ENCODE data around the gene TMPRSS11D. TPM values are rescaled to one million over a fixed set of nuclear protein-coding genes. Genes with fewer than 3 reads are reported as not detected.

TMPRSS11D gene
- polyA plus RNA-seq, 1 donor from 2014 or later = not detected

GRCh38 chr4:67874986-67875385 is 8.8 kb downstream of the TMPRSS11D start:
- no peak for TF ChIP-seq TAF1 (IDR thresholded peaks at IDR 0.05; ENCODE audit: low read depth)
- Histone ChIP-seq H3K27me3 (ENCODE audit: insufficient read depth, low read depth, low read length) (no peaks in the 10 kb centered on the region), H3K79me2 (replicated peaks; ENCODE audit: insufficient read depth, low read length) (no peaks in the 10 kb centered on the region)

GRCh38 chr4:67873116-67873515 is 10.7 kb downstream of the TMPRSS11D start:
- Histone ChIP-seq H3K36me3 (ENCODE audit: insufficient read depth, low read length) (no peaks in the 10 kb centered on the region), H3F3A (ENCODE audit: insufficient read depth, low read length, poor library complexity, severe bottlenecking) (no peaks in the 10 kb centered on the region), H3K4me2 (ENCODE audit: low read length) (no peak overlapping the region), H4K20me1 (ENCODE audit: insufficient read depth) (no peaks in the 10 kb centered on the region), H3K9ac (ENCODE audit: low read length) (no peak overlapping the region), H3K27ac (ENCODE audit: low read length) (no peak overlapping the region), H3K4me3 (ENCODE audit: low read length) (no peak overlapping the region), H3K79me2 (replicated peaks; ENCODE audit: insufficient read depth, low read length) (no peaks in the 10 kb centered on the region), H3K9me3 (ENCODE audit: low read length) (no peaks in the 10 kb centered on the region), H3K9me2 (ENCODE audit: insufficient read depth, low read length) (no peaks in the 10 kb centered on the region), H2AFZ (ENCODE audit: low read depth, low read length) (no peak overlapping the region), H3K27me3 (ENCODE audit: insufficient read depth, low read depth, low read length) (no peaks in the 10 kb centered on the region)
- no peak for TF ChIP-seq SMC3 (conservative IDR thresholded peaks at IDR 0.05; ENCODE audit: poor library complexity)
- no peak for TF ChIP-seq POLR2AphosphoS5 (IDR thresholded peaks at IDR 0.05)
- TF ChIP-seq EP300 (conservative IDR thresholded peaks at IDR 0.05; ENCODE audit: poor library complexity, severe bottlenecking) = no peak
- TF ChIP-seq EZH2 (IDR thresholded peaks at IDR 0.05; ENCODE audit: borderline replicate concordance, insufficient read depth, low read length, poor library complexity, severe bottlenecking) = no peak
- TF ChIP-seq TAF1 (IDR thresholded peaks at IDR 0.05; ENCODE audit: low read depth) = no peak
- TF ChIP-seq MXI1 (conservative IDR thresholded peaks at IDR 0.05; ENCODE audit: poor library complexity, severe bottlenecking) = no peak
- no peak for TF ChIP-seq RAD21 (conservative IDR thresholded peaks at IDR 0.05)

More at GRCh38 chr4:67874986-67875385, 8.8 kb downstream of the TMPRSS11D start:
- Histone ChIP-seq H3K4me3 (ENCODE audit: low read length) (no peak overlapping the region), H3F3A (ENCODE audit: insufficient read depth, low read length, poor library complexity, severe bottlenecking) (no peaks in the 10 kb centered on the region), H3K9me2 (ENCODE audit: insufficient read depth, low read length) (no peaks in the 10 kb centered on the region), H4K20me1 (ENCODE audit: insufficient read depth) (no peaks in the 10 kb centered on the region), H3K9me3 (ENCODE audit: low read length) (no peaks in the 10 kb centered on the region), H3K36me3 (ENCODE audit: insufficient read depth, low read length) (no peaks in the 10 kb centered on the region), H3K4me2 (ENCODE audit: low read length) (no peak overlapping the region), H2AFZ (ENCODE audit: low read depth, low read length) (no peak overlapping the region), H3K27ac (ENCODE audit: low read length) (no peak overlapping the region), H3K9ac (ENCODE audit: low read length) (no peak overlapping the region)

- Histone ChIP-seq H3K36me3 (ENCODE audit: insufficient read depth, low read length) (no peaks in the 10 kb centered on the region), H3K9ac (ENCODE audit: low read length) (no peak overlapping the region), H3K4me2 (ENCODE audit: low read length) (no peak overlapping the region), H4K20me1 (ENCODE audit: insufficient read depth) (no peaks in the 10 kb centered on the region), H2AFZ (ENCODE audit: low read depth, low read length) (no peak overlapping the region), H3F3A (ENCODE audit: insufficient read depth, low read length, poor library complexity, severe bottlenecking) (no peaks in the 10 kb centered on the region), H3K27me3 (ENCODE audit: insufficient read depth, low read depth, low read length) (no peaks in the 10 kb centered on the region), H3K4me3 (ENCODE audit: low read length) (no peak overlapping the region), H3K79me2 (replicated peaks; ENCODE audit: insufficient read depth, low read length) (no peaks in the 10 kb centered on the region), H3K9me2 (ENCODE audit: insufficient read depth, low read length) (no peaks in the 10 kb centered on the region), H3K9me3 (ENCODE audit: low read length) (no peaks in the 10 kb centered on the region), H3K27ac (ENCODE audit: low read length) (no peak overlapping the region)
- TF ChIP-seq EZH2 (IDR thresholded peaks at IDR 0.05; ENCODE audit: borderline replicate concordance, insufficient read depth, low read length, poor library complexity, severe bottlenecking) = no peak
- peak; percentile 11 for TF ChIP-seq RAD21 (conservative IDR thresholded peaks at IDR 0.05)
- TF ChIP-seq EP300 (conservative IDR thresholded peaks at IDR 0.05; ENCODE audit: poor library complexity, severe bottlenecking) = no peak
- no peak for TF ChIP-seq MXI1 (conservative IDR thresholded peaks at IDR 0.05; ENCODE audit: poor library complexity, severe bottlenecking)
- no peak for TF ChIP-seq POLR2AphosphoS5 (IDR thresholded peaks at IDR 0.05)
- no peak for TF ChIP-seq TAF1 (IDR thresholded peaks at IDR 0.05; ENCODE audit: low read depth)
- TF ChIP-seq REST (IDR thresholded peaks at IDR 0.05; ENCODE audit: borderline replicate concordance) = no peak
- TF ChIP-seq CTCF (IDR thresholded peaks at IDR 0.05; ENCODE audit: poor library complexity, severe bottlenecking) = peak; percentile 25
Observed at GRCh38 chr4:67871867-67872266, 11.9 kb downstream of the TMPRSS11D start.
